GM18870 (cell line): ENCODE measurements around the gene LGALS3.

Experiments
- ATAC-seq: cut with Tn5 transposase; IDR thresholded peaks from one replicate; pipeline ENCODE4 v1.9.1; 2021; ENCODE audit warnings: moderate library complexity; ENCODE audit not compliant: unreplicated experiment

LGALS3 gene

GRCh38 chr14:55114720-55115119, 14.3 kb upstream of the LGALS3 start:
- ATAC-seq, result no peak

DNA sequence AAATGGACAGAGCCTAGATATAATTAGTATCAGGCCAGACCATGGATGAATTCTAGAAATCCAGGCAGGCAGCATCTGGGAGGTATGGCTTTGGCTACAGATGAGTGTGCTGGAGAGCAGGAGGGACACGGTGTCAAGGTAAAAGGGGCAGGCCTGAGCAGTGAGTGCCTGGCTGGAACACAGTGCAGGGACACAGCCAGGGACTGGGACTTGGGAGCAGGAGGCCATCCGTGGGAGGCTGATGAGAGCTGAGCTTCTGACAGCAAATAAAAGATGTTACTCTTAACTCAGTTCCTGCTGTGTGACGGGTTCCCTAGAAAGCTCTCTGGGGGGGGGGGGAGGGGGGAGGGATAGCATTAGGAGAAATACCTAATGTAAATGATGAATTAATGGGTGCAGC, 13.6 kb upstream of the LGALS3 start:
- no peak for ATAC-seq

- no peak for ATAC-seq
Measured at GRCh38 chr14:55115861-55116245, 13.2 kb upstream of the LGALS3 start.

DNA sequence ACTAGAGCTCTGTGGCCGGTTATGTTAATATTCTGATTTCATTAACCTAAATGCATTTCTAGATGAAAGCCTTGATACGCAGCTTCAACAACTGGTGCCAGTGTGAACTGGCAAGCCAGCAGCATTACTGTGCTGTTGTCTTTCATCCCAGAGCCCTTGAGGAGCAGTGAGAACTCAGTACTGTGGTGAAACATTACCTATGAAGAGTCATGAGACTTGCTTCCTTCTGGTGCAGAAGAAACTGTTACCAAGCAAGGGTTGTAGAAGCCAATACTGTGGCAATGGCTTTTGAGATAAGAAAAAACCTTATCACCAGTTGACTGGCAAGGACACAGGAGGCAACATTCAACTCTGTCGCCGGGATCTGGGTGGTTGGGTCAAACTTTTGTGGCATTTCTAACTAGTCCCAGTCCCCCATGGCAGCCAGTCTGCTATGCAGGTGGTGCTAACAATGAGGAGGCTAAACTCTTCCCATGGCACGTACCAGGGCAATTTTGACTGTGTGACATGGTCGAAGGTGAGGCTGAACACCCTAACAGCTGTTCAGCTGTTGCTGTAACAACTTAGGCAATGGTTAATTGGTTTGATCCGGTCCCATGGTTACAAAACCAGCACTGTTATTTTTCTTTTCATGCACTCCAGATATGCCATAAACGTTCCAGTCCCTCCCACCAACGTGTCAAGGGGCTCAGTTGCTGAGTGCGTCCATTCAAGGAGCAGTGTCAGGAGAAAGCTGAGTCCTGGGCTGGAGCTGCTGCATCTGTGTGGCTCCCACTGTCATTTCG, 12.6 kb upstream of the LGALS3 start:
- no peak for ATAC-seq

- ATAC-seq, result no peak
Measured at GRCh38 chr14:55117803-55118441, 11.1 kb upstream of the LGALS3 start.

DNA sequence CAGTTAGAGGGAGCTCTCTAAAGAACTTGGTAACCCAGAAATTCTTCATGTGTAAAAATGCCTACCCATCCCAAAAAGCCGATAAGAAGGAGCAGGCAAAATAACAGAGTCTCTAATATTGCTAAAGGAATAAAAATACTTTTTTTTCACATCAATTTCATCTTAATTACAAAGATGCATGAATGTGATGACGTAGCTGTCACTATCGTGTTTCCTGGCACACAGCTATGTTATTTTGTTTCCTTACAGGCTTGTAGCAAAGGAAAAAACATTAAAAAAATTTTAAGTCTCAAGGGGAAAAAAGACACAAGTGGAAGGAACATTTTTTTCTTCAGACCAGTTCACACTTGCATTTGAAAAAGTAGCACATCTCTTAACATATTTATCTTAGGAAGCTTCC, 10.3 kb upstream of the LGALS3 start:
- no peak for ATAC-seq

DNA sequence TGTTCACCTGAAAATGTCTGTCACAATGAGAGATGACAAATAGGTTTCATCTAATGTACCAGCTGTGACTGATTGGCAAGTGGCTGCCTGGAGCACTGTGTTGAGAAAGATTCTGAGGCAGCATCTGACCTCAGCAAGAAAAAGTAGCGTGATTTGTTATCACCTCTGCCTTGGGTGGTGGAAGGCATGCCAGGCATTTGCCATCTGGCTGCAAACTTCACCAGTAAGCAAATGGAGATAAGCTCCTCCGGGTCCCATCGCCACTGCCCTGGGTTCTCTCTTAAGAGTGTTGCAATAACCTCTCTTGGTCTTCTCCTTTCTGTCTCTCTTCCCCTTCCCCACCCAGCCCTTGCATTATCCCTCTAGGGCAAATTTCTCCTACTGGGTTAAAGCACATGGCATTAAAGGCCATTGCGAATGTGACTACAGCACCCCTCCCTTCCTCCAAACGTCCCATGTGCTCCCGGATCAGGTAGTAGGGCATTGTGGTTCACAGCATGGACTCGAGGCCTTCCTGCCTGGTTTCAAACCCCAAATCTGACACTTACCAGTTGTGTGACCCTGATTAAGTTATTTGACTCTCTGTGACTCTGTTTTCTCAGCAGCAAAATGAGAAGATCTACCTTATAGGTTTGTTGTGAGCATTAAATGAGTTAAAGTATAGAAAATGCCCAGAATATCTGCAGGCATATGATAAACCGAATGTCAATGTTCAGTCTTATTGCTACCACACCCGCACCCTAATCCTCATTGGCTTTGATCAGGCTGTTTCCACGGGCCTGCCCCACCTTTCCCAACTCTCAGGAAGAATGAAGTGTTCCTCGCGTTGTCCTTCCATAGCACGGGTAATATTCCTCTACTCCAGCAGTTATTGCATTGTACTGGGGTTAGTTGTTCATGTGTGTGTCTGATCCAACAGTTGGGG, 8.2 kb upstream of the LGALS3 start:
- ATAC-seq, result no peak

DNA sequence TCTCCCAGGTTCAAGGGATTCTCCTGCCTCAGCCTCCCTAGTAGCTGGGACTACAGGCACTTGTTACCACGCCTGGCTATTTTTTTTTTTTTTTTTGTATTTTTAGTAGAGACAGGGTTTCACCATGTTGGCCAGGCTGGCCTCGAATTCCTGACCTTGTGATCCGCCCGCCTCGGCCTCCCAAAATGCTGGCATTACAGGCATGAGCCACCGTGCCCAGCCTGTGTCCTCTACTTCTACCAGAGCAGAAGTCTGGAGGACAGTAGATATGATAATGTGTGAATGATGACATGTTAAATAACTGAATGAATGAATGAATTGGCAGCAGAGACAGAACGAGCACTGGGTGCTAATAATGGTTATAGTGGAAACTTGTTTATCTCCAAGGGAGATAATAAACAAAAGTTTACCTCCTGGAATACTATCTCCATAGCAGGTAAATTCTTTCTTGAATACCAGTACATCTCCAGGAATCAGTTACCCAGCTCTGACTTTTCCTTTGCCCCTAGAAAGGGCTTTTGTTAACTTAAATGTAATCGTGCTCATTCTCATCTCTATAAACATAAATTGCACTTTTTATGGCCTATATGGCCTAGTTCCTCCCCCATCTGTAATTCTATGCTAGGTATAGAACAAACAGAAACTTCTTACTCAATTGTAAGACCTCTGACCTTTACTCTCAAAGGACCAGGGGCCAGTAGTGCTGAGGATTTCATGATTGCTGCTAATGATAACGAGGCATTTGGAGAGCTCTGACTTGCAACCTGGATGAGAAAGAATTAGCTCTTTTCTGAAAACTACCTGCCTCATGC, 7.2 kb upstream of the LGALS3 start:
- ATAC-seq, result no peak

GRCh38 chr14:55122440-55122986, 6.5 kb upstream of the LGALS3 start:
- ATAC-seq, result no peak

GRCh38 chr14:55123101-55123500, 6.0 kb upstream of the LGALS3 start:
- ATAC-seq, result no peak

DNA sequence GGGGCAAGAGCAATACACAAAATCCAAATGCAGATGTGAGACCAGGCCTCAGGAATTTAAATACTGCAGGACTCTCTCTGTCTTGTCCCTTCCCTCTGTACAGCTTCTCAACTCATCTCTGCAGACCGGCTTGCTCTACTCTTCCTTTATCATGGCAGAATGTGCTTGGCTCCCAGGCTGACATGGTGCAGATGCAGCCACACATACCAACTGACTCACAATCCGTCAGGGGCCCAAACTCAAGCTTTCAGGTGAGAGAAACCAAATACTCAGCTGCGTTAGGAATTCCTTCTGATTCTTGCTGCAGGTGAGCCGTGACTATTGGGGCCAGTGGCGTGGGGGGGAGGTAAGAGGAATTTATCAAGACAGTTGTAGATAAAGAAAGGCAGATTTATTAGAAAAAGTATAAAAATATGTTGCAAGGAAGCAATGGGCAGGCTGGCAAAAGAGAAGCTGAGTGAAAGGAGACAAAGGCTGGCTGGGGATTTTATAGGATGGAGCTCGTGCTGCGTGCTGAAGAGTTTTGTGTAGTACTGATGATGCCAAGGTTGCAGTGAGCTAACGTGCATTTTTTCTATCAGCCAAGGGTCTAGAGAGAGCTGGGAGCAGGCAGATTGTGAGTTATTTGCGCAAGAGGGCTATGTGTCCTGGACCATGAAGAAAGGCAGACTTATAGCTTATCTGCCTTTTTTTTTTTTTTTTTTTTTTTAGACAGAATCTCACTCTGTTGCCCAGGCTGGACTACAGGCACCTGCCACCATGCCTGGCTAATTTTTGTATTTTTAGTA, 5.0 kb upstream of the LGALS3 start:
- ATAC-seq, result no peak

DNA sequence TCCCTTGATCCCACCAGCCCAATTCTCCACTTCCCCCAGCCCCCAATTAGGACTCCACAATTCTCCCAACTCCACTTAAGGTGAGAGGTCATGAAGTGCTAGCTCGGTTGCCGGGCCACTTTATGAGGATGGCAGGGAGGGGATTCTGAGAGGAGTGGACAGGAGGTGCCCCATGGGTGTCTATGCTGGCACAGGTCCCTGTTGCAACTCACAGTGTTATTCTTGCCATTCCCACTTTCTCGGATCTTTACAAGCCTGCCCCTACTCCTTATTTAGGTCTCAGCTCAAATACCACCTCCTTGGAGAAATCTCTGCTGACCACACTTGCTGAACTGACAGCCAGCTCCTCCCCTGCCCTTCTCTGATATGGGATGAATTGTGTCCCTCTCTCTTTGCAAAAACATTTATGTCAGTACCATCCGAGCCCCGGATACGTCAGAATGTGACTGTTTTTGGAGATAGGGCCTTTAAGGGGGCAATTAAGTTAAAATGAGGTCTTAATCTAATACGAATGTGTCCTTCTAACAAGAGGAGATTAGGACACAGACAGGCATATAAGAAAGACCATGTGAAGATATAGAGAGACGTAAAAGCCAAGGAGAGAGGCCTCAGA, 4.2 kb upstream of the LGALS3 start:
- ATAC-seq, result no peak

DNA sequence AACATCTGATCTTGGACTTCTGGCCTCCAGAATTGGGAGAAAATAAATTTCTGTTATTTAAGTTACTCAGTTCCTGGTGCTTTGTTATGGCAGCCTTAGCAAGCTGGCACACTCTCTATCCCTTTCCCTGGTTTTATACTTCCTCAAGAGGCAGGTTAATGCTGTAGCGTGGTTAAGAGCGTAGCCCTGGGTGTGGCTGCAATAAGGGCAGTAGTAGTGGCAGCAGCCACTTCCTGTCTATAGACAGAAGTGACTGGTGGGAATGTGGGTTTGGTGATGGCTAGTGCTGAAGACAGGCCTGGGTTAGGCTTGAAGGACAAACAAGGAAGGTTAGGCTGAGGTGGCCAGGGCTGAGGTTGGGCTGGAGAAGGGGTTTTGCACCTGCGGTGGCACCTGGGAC, 3.6 kb upstream of the LGALS3 start:
- no peak for ATAC-seq

GRCh38 chr14:55126034-55126433, 3.0 kb upstream of the LGALS3 start:
- no peak for ATAC-seq

GRCh38 chr14:55126932-55127459, 2.1 kb upstream of the LGALS3 start:
- ATAC-seq, result no peak

DNA sequence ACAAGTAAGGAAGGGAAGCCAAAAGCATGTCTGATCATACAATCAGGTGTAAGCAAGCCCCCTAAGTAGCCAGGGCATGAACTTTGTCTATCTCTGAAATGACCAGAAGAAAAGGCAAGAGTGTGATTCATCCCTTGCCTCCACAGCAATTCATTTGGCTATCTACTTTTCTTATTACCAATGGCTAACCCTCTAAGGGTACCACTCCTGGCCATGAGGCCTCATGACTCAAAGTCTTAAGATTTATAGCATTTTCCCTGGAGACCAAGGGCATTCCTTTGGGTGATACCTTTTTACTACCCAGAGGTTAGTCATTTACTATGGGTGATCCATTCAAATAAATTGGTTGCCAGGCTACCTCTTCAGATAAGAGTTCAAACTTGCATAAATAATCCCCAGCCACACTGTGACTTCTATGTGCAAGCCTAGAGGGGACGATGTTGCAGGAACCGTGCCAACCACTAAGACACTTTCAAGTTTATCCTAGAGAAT, 1.5 kb upstream of the LGALS3 start:
- ATAC-seq, result no peak

DNA sequence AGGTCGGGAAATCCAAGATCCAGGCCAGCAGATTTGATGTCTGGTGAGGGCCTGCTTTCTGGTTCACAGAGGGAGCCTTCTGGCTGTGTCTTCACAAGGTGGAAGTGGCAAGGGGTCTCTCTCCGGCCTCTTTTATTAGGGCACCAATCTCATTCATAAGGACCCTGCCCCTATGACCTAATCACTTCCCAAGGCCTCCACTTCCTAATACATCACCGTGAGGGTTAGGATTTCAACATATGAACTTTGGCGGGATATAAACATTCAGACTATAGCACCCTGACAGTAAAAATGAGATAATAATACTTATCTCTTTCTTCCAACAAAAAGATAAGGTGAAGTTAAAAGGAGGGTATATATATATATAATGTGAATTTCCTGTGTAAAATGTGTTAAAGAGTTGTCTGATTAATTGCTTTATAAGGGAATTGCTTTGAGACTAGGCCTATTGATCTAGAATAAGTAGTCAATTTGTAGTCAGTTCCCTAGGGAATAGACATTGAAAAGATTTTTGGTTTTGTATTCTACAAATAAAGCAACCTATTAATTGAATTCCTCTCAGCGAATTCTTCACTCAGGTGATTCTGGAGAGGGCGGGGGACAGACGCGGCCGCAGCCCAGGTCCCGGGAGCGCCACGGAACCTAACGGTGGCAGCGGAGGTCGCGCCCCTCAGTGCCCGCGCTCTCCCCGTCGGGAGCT, 516 bp upstream of the LGALS3 start:
- no peak for ATAC-seq
